ENCODE measurements around the gene STK16.

STK16 gene

GRCh38 chr2:219213486-219214071 is 31.7 kb upstream of the STK16 start:
- DNase-seq (ENCODE audit: low read depth in 1 of 2, low spot score in 1 of 2): no peak

- DNase-seq (ENCODE audit: low read depth in 1 of 2, low spot score in 1 of 2): no peak
Measured at GRCh38 chr2:219214141-219214540, 31.1 kb upstream of the STK16 start.

DNA sequence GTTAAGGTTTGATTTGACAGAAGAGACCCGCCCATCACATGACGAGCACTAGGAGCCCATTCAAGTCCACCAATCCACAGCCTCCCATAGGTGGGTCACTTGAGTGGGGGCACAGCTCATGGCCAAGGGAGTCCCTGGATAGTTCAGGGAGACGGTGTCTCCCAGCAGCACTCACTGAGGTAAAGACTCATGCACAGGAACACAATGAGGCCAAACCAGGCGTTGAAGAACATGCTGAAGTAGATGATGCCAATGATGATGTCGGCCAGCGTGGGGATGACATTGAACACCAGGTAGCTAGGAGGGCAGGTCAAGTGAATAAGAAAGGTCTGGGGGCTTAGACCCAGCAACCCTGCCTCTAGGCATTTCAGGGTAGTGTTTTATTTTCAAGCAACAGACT is 30.5 kb upstream of the STK16 start:
- no peak for DNase-seq (ENCODE audit: low read depth in 1 of 2, low spot score in 1 of 2)

GRCh38 chr2:219215871-219216534 is 29.3 kb upstream of the STK16 start:
- no peak for DNase-seq (ENCODE audit: low read depth in 1 of 2, low spot score in 1 of 2)

DNA sequence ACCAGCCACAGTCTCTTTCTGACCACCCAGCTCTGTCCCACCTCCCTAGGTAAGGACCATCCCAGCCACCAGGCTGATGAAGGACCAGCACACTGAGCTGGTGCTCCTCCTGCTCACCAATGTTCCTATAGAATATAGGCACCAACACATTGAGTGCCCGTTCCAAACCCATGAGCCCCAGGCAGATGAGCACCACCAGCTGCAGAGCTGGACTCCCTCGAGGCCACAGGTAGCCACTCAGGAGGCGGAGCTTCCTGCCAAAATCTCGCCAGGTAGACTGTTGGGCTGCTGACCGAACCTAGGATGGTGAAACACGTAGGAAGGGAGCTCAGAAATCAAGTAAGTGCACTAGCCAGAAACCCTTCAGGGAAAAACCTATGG is 28.8 kb upstream of the STK16 start:
- no peak for DNase-seq (ENCODE audit: low read depth in 1 of 2, low spot score in 1 of 2)

DNA sequence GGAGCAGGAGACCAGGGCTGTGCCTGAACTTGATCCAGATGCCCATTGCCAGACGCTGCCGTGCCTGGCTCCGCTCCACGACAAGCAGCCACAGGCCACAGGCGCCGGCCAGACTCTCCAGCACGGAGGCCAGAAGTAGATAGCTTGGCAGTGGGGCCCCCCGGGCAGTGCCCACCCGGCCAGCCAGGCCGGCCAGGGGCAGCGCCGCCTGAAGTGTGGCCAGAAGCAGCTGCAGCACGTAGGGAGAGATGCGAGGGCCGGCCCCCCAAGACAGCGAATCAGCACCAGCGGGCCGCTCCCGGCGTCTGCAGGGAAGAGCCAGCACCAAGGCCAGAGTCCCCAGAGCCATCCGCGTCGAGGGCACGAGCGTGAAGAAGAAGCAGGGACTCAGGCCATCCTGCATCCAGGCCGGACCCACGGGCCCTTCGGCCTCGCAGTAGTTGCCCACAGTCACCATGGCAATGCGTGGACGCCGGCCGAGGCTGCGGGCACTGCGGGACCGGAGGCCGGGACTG is 27.0 kb upstream of the STK16 start:
- peak in 1 of 2 donors; percentile 21 for DNase-seq (ENCODE audit: low read depth in 1 of 2, low spot score in 1 of 2)

DNA sequence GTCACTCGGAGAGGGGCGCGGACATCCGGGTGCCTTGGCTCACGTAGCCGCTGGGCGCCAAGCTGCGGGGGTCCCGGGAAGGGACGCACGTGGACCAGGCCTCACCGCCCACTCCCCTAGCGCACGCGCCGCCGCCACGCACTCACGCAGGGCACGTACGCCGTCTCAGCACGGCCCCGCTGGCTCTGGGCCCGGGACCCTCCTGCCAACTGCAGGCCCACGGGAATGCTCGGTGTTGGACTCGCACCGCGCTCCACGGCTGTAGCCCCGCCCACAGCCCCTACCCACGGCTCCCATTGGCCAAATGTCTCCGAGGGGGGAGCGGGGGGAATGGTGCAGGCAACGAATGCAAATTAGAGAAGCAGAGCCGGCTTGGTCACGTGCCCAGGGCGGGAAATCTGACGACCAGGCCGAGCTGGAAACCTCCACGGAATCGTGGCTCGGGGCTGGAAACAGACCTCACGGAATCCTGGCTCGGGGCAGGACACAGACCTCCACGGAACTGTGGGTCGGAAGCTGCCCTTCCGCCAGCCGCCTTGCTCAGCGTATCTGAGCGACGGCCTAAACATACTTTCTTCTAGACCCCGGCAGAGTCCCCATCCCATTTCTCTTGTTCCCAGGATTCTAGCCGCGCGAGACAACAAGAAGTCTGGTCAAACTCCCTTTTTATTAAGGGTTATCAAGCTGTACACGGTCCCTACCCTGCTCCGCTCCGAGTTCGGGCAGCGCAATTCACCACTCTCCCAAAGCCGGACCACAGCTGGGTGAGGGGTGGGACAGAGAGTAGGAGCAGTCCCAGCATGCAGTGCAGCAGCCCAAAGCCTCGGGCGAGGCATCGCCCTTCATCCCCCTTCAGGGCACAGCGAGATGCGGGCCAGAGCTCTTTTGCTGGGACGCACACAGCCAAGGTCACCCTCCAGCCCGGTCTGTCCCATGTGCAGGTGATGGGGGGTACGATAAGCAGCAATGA is 26.3 kb upstream of the STK16 start, which contains the start of gene ABCB6:
Gene ABCB6, minus strand, starts transcription at position 227 of the 970 bp plus-strand sequence. CDS start 285 bp downstream, outside the sequence.
- peak; percentile 63 to 89 for DNase-seq (ENCODE audit: low read depth in 1 of 2, low spot score in 1 of 2)

DNA sequence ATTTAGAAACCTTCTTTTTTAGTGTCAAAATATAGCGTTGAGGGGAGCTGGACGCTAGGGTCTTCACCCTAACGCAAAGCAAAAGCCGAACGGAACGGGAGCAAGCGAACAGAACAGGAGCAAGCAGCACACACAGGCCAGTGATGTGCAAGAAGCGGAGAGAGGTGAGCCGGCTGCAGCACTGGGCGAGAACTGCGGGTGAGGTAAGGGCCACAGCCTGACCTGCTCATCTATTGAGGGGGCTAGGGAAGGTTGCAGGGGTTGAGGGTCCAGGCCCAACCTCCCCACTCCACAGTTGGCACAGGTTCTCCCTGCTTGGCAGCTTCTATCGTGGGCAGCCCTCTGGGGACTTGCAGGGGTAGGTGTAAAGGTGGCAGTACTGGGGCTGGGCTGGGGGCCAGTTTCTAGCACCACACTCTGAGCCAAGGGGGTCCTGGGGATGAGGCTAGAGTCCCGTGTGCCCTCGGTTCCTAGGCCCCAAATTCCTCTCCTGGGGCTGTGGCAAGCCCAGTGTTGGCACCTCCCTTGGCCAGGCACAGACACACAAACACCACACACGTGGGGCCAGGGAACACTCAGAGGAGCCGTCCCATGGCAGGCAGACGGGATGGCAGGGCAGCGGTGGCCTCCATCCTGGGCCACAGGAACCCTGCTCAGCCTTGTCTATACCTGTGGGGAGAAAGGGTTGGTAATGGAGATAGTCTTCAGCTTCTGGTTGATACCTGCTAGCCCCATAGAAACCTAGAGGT is 25.3 kb upstream of the STK16 start:
- DNase-seq (ENCODE audit: low read depth in 1 of 2, low spot score in 1 of 2): no peak

- DNase-seq (ENCODE audit: low read depth in 1 of 2, low spot score in 1 of 2): no peak
Measured at GRCh38 chr2:219220652-219221402, 24.5 kb upstream of the STK16 start.

GRCh38 chr2:219221957-219222518 is 23.2 kb upstream of the STK16 start:
- no peak for DNase-seq (ENCODE audit: low read depth in 1 of 2, low spot score in 1 of 2)

DNA sequence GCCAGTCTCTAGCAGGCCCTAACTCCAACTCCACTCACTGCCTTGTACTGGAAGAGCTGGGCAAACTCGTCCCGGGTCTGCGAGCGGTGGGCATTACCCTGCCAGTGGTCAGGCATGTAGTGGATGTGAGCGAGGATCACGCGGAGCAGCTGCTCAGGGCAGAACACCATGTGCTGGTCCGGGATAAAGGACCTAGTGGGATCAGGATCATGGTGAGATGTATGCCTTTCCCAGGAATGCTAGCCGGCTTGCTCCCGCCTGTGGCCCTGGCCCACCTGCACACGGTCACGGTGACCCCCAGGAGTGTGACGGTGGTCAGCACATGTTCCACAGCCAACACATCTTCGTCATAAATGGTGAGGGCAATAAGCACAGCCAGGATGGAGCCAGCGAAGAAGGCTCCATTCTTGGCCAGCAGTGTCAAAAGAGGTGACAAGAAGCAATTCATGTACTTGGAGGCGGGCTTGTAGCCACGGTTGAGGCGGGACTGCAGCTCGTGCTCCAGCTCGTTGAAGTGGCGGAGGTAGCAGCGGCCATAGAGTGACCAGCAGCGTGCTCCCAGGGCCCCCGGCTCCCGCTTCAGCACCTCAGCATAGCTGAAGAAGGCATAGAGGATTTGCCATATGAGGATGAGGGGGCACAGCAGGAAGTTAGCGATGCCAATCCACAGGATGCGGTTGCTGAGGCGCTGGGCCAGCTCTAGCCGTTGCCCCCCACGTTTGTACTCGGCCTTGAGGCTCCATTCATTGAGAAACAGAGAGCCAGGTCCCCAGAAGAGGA is 21.3 kb upstream of the STK16 start:
- DNase-seq (ENCODE audit: low read depth in 1 of 2, low spot score in 1 of 2): no peak

- no peak for DNase-seq (ENCODE audit: low read depth in 1 of 2, low spot score in 1 of 2)
Measured at GRCh38 chr2:219225350-219225749, 19.9 kb upstream of the STK16 start.

GRCh38 chr2:219228041-219228910 is 17.0 kb upstream of the STK16 start:
- no peak for DNase-seq (ENCODE audit: low read depth in 1 of 2, low spot score in 1 of 2)

- no peak for DNase-seq (ENCODE audit: low read depth in 1 of 2, low spot score in 1 of 2)
Measured at GRCh38 chr2:219228911-219229304, 16.4 kb upstream of the STK16 start.

GRCh38 chr2:219229305-219230058 is 15.8 kb upstream of the STK16 start, which contains the start of the genes ANKZF1 and ATG9A:
Gene ANKZF1, plus strand, starts transcription at chr2:219229806. Its CDS starts 452 bp downstream, at chr2:219230258.
Gene ATG9A, minus strand, starts transcription at chr2:219229636. Its CDS starts 1,612 bp downstream, at chr2:219228024.
- DNase-seq (ENCODE audit: low read depth in 1 of 2, low spot score in 1 of 2): peak; percentile 90 to 99

- DNase-seq (ENCODE audit: low read depth in 1 of 2, low spot score in 1 of 2): peak in 1 of 2 donors; percentile 39
Measured at GRCh38 chr2:219230059-219230540, 15.2 kb upstream of the STK16 start.

GRCh38 chr2:219234331-219234730 is 10.9 kb upstream of the STK16 start:
- DNase-seq (ENCODE audit: low read depth in 1 of 2, low spot score in 1 of 2): no peak
